ENCODE measurements around the gene TMEM200C. TPM values are rescaled to one million over a fixed set of nuclear protein-coding genes. Genes with fewer than 3 reads are reported as not detected.

Gene TMEM200C
- total and polyA plus RNA-seq, 4 experiments from 2014 or later, result not detected

DNA sequence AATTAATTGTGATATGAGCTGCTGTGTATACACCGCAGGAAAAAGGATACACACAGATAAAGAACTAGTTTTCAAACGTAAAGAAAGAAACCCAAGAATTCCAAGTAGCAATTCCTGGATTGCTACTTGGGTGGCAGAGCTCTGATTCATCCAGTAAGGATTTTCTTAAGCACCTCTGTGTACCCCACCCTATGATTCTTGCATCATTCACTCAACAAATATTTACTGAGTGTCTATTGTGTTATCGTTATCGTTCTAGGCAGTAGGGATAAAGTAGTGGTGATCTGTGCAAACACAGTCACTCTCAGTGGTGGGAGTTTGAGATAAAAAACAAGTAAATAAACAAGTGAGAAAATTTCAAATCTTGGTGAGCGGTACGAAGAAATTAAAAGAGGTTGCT, 4.9 kb upstream of the TMEM200C start:
- Mint-ChIP-seq H3K27ac (no peak overlapping the region), H3K9me3 (peaks cover 0 to 4% (median 0%) of the 10 kb centered on the region in 8 donors), H3K4me1 (no peaks in the 10 kb centered on the region), H3K36me3 (no peaks in the 10 kb centered on the region), H3K4me3 (no peak overlapping the region), H3K27me3 (peaks cover 18 to 22% of the 10 kb centered on the region in 2 donors)
- DNase-seq, result no peak
- H3K4me1 ChIP-seq (ENCODE audit: insufficient read depth, low read length), result no peaks in the 10 kb centered on the region
- ChIA-PET CTCF (ENCODE audit: partially characterized antibody) (no interaction called here), POLR2A (ENCODE audit: partially characterized antibody) (no interaction called here)
- no peak overlapping the region for H3K4me3 ChIP-seq (ENCODE audit: low read length in 2 of 2)
- no peaks in the 10 kb centered on the region for H3K9me3 ChIP-seq (ENCODE audit: control insufficient read depth in 1 of 2, low read length in 2 of 2)
- peaks cover 6% of the 10 kb centered on the region for H3K27me3 ChIP-seq (ENCODE audit: insufficient read depth, low read length)
- no peaks in the 10 kb centered on the region for H3K36me3 ChIP-seq (ENCODE audit: insufficient read depth, low read length)
- no peak overlapping the region for H3K27ac ChIP-seq (ENCODE audit: low read depth, low read length)
- intact Hi-C loops (cut with micrococcal nuclease), result no loop called here

DNA sequence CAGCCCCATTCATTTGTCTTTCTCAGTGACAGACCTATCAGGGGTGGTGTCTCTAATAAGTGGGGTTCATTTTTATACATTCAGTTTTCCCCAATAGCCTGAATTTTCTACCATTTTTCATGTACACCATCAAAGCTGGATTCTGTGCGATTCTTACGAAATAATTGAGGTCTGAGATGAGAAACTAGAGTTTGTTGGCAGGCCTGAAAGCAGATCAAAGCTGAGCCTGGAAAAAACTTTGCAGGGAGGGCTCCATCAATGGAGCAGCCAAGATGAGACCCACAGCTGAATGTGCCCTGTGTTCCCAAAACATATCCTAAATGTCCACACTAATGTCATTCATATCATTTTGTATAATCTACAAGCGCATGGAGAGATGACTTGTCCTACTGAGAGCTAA, 4.5 kb upstream of the TMEM200C start:
- no peak for DNase-seq
- Histone ChIP-seq H3K27me3 (ENCODE audit: insufficient read depth, low read length) (peaks cover 6% of the 10 kb centered on the region), H3K4me1 (ENCODE audit: insufficient read depth, low read length) (no peaks in the 10 kb centered on the region), H3K36me3 (ENCODE audit: insufficient read depth, low read length) (no peaks in the 10 kb centered on the region), H3K4me3 (ENCODE audit: low read length in 2 of 2) (no peak overlapping the region), H3K27ac (ENCODE audit: low read depth, low read length) (no peak overlapping the region), H3K9me3 (ENCODE audit: control insufficient read depth in 1 of 2, low read length in 2 of 2) (no peaks in the 10 kb centered on the region)
- ChIA-PET CTCF (ENCODE audit: partially characterized antibody) (no interaction called here), POLR2A (ENCODE audit: partially characterized antibody) (no interaction called here)
- intact Hi-C loops (cut with micrococcal nuclease), result loop anchor here (10.0 kb wide), 1 partner anchor 825 kb away; no protein-coding TSS in a partner anchor
- peaks cover 18 to 22% of the 10 kb centered on the region in 2 donors for H3K27me3 Mint-ChIP-seq
- H3K36me3 Mint-ChIP-seq, result no peaks in the 10 kb centered on the region
- H3K9me3 Mint-ChIP-seq, result peaks cover 0 to 4% (median 0%) of the 10 kb centered on the region in 8 donors
- H3K4me1 Mint-ChIP-seq, result no peaks in the 10 kb centered on the region
- H3K27ac Mint-ChIP-seq, result no peak overlapping the region
- H3K4me3 Mint-ChIP-seq, result no peak overlapping the region

- DNase-seq, result no peak
- Histone ChIP-seq H3K27ac (ENCODE audit: low read depth, low read length) (no peak overlapping the region), H3K36me3 (ENCODE audit: insufficient read depth, low read length) (no peaks in the 10 kb centered on the region), H3K4me1 (ENCODE audit: insufficient read depth, low read length) (no peaks in the 10 kb centered on the region), H3K27me3 (ENCODE audit: insufficient read depth, low read length) (peaks cover 23% of the 10 kb centered on the region), H3K9me3 (ENCODE audit: control insufficient read depth in 1 of 2, low read length in 2 of 2) (no peaks in the 10 kb centered on the region), H3K4me3 (ENCODE audit: low read length in 2 of 2) (no peak overlapping the region)
- peaks cover 0 to 10% (median 6%) of the 10 kb centered on the region in 4 donors for H3K4me1 Mint-ChIP-seq
- H3K9me3 Mint-ChIP-seq, result peaks cover 0 to 5% (median 0%) of the 10 kb centered on the region in 8 donors
- ChIA-PET POLR2A (ENCODE audit: partially characterized antibody) (no interaction called here), CTCF (ENCODE audit: partially characterized antibody) (no interaction called here)
- H3K36me3 Mint-ChIP-seq, result no peaks in the 10 kb centered on the region
- peak overlapping the region in 5 of 8 donors; percentile 3 to 71 (median 30) for H3K4me3 Mint-ChIP-seq
- H3K27me3 Mint-ChIP-seq, result peaks cover 46 to 49% of the 10 kb centered on the region in 2 donors
- intact Hi-C loops (cut with micrococcal nuclease), result loop anchor here (10.0 kb wide), 1 partner anchor 821 kb away; no protein-coding TSS in a partner anchor
- no peak overlapping the region for H3K27ac Mint-ChIP-seq
Observed at GRCh38 chr18:5895876-5896740, 786 bp upstream of the TMEM200C start.

DNA sequence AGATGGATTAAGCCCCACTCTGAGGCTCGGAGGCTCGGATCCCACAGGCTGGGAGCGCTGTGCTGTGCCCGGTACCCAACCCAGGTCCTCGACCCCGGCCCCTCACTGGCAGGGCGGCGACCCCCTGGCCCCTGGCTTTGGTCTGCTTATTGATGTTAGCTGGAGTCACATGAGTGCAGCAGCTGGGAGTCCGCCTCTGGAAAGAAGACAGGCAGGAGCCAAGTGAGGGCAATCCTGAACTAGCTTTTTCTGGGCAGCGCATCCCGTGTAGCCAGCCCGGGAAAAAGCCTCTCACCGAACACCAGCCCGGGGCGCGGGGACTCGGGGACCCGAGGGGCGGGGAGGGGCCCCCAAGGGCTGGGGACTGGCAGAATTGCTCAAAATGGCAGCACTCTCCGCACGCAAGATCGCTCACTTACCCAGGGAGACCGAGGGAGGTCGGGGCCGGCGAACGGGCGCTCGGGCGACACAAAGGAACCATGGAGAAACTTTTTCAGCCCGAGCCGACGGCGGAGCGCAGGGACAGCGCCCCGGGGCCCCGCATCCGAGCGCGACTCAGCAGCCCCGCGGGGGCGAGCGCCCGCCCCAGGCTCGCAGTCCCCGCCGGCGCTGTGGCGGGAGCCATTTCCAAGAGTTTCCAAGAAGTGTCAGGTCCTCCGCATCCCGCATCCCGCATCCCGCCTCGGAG, 567 bp downstream of the TMEM200C start:
- Mint-ChIP-seq H3K36me3 (no peaks in the 10 kb centered on the region), H3K4me3 (peak overlapping the region in 4 of 8 donors; percentile 32 to 71 (median 56)), H3K27me3 (peaks cover 39 to 48% of the 10 kb centered on the region in 2 donors), H3K9me3 (peaks cover 0 to 5% (median 0%) of the 10 kb centered on the region in 8 donors), H3K27ac (no peak overlapping the region), H3K4me1 (peaks cover 0 to 10% (median 6%) of the 10 kb centered on the region in 4 donors)
- DNase-seq, result no peak
- ChIA-PET POLR2A (ENCODE audit: partially characterized antibody) (no interaction called here), CTCF (ENCODE audit: partially characterized antibody) (no interaction called here)
- Histone ChIP-seq H3K4me1 (ENCODE audit: insufficient read depth, low read length) (no peaks in the 10 kb centered on the region), H3K9me3 (ENCODE audit: control insufficient read depth in 1 of 2, low read length in 2 of 2) (no peaks in the 10 kb centered on the region), H3K36me3 (ENCODE audit: insufficient read depth, low read length) (no peaks in the 10 kb centered on the region), H3K4me3 (ENCODE audit: low read length in 2 of 2) (no peak overlapping the region), H3K27ac (ENCODE audit: low read depth, low read length) (no peak overlapping the region), H3K27me3 (ENCODE audit: insufficient read depth, low read length) (peaks cover 23% of the 10 kb centered on the region)
- intact Hi-C loops (cut with micrococcal nuclease), result loop anchor here (10.0 kb wide), 1 partner anchor 820 kb away; no protein-coding TSS in a partner anchor

- peaks cover 43 to 50% of the 10 kb centered on the region in 2 donors for H3K27me3 Mint-ChIP-seq
- no peaks in the 10 kb centered on the region for H3K9me3 ChIP-seq (ENCODE audit: control insufficient read depth in 1 of 2, low read length in 2 of 2)
- intact Hi-C loops (cut with micrococcal nuclease), result loop anchor here (10.0 kb wide), 1 partner anchor 819 kb away; no protein-coding TSS in a partner anchor
- H3K4me1 ChIP-seq (ENCODE audit: insufficient read depth, low read length), result no peaks in the 10 kb centered on the region
- H3K27ac ChIP-seq (ENCODE audit: low read depth, low read length), result no peak overlapping the region
- H3K4me3 ChIP-seq (ENCODE audit: low read length in 2 of 2), result no peak overlapping the region
- CTCF ChIA-PET (ENCODE audit: partially characterized antibody), result no interaction called here
- H3K27ac Mint-ChIP-seq, result no peak overlapping the region
- peaks cover 0 to 5% (median under 1%) of the 10 kb centered on the region in 8 donors for H3K9me3 Mint-ChIP-seq
- H3K4me3 Mint-ChIP-seq, result peak overlapping the region in 7 of 8 donors; percentile 12 to 71 (median 42)
- H3K4me1 Mint-ChIP-seq, result peaks cover 1 to 13% (median 6%) of the 10 kb centered on the region in 4 donors
- no peaks in the 10 kb centered on the region for H3K36me3 ChIP-seq (ENCODE audit: insufficient read depth, low read length)
- H3K27me3 ChIP-seq (ENCODE audit: insufficient read depth, low read length), result peaks cover 23% of the 10 kb centered on the region
- DNase-seq, result no peak
- POLR2A ChIA-PET (ENCODE audit: partially characterized antibody), result no interaction called here
- H3K36me3 Mint-ChIP-seq, result no peaks in the 10 kb centered on the region
Observed at GRCh38 chr18:5893956-5894610, 1.2 kb downstream of the TMEM200C start.

GRCh38 chr18:5892823-5893431, 2.4 kb downstream of the TMEM200C start:
- H3K36me3 ChIP-seq (ENCODE audit: insufficient read depth, low read length), result no peaks in the 10 kb centered on the region
- peaks cover 23% of the 10 kb centered on the region for H3K27me3 ChIP-seq (ENCODE audit: insufficient read depth, low read length)
- Mint-ChIP-seq H3K36me3 (no peaks in the 10 kb centered on the region), H3K9me3 (peaks cover 0 to 5% (median 1%) of the 10 kb centered on the region in 8 donors), H3K27me3 (peaks cover 48 to 51% of the 10 kb centered on the region in 2 donors), H3K27ac (no peak overlapping the region), H3K4me3 (no peak overlapping the region), H3K4me1 (peaks cover 1 to 13% (median 6%) of the 10 kb centered on the region in 4 donors)
- CTCF ChIA-PET (ENCODE audit: partially characterized antibody), result interaction anchor here (0.8 kb wide), 1 partner anchor 31 kb away, joined by 3 read pairs; no protein-coding TSS in a partner anchor
- H3K4me3 ChIP-seq (ENCODE audit: low read length in 2 of 2), result no peak overlapping the region
- intact Hi-C loops (cut with micrococcal nuclease), result loop anchor here (10.0 kb wide), 1 partner anchor 818 kb away; no protein-coding TSS in a partner anchor
- H3K27ac ChIP-seq (ENCODE audit: low read depth, low read length), result no peak overlapping the region
- POLR2A ChIA-PET (ENCODE audit: partially characterized antibody), result no interaction called here
- no peak for DNase-seq
- no peaks in the 10 kb centered on the region for H3K4me1 ChIP-seq (ENCODE audit: insufficient read depth, low read length)
- H3K9me3 ChIP-seq (ENCODE audit: control insufficient read depth in 1 of 2, low read length in 2 of 2), result no peaks in the 10 kb centered on the region
